Lung microvascular endothelial cell (primary cell): ENCODE measurements around the gene TLE5. TPM values are rescaled to one million over a fixed set of nuclear protein-coding genes. Genes with fewer than 3 reads are reported as not detected.
"Not testable (repeated sequence)": the region's sequence is repeated elsewhere in the genome, so short reads cannot be mapped to it uniquely, and the experiment has no call there.

Source experiments
- DNase-seq, 2 donors: peaks; one replicate each; pipeline versions ENCODE4 v3.0.0 to v3.0.0-alpha.2; 2010; ENCODE audit warnings: low read depth in 2 of 2
- total RNA-seq: library from RNA; depleted of rRNA; stranded (reverse); fragments of >200 nt; gene quantifications from 2 replicates; pipeline ENCODE4 v1.2.1, GENCODE V29; 2014

TLE5 gene
- total RNA-seq, 1 donor from 2014 or later: 142 TPM

- no peak for DNase-seq
These were observed 34.1 kb upstream of the TLE5 start for GRCh38 chr19:3096267-3096901.

- peak; percentile 31 to 63 for DNase-seq
These were observed 33.3 kb upstream of the TLE5 start for GRCh38 chr19:3095441-3096191.

- peak; percentile 43 for DNase-seq
These were observed 32.5 kb upstream of the TLE5 start for GRCh38 chr19:3094601-3095440.

- not testable (repeated sequence) for DNase-seq
These were observed 27.1 kb upstream of the TLE5 start for GRCh38 chr19:3089299-3089855.

GRCh38 chr19:3087769-3088168 lies 25.5 kb upstream of the TLE5 start:
- DNase-seq: no peak

- DNase-seq: no peak
These were observed 22.6 kb upstream of the TLE5 start for GRCh38 chr19:3084943-3085342.

GRCh38 chr19:3083964-3084363 lies 21.7 kb upstream of the TLE5 start:
- DNase-seq: no peak

- no peak for DNase-seq
These were observed 20.0 kb upstream of the TLE5 start for GRCh38 chr19:3082331-3082730.

GRCh38 chr19:3080286-3080685 lies 18.0 kb upstream of the TLE5 start:
- peak in 1 of 2 donors; percentile 43 for DNase-seq

GRCh38 chr19:3079578-3079977 lies 17.3 kb upstream of the TLE5 start:
- no peak for DNase-seq

GRCh38 chr19:3075605-3076431 lies 13.5 kb upstream of the TLE5 start:
- DNase-seq: peak; percentile 24 to 55

GRCh38 chr19:3073931-3074595 lies 11.8 kb upstream of the TLE5 start:
- DNase-seq: peak in 1 of 2 donors; percentile 24

GRCh38 chr19:3073159-3073563 lies 10.9 kb upstream of the TLE5 start:
- peak; percentile 54 to 66 for DNase-seq

GRCh38 chr19:3071768-3072167 lies 9.5 kb upstream of the TLE5 start:
- no peak for DNase-seq

GRCh38 chr19:3068071-3068470 lies 5.8 kb upstream of the TLE5 start:
- DNase-seq: peak; percentile 67 to 75

- no peak for DNase-seq
These were observed 5.3 kb upstream of the TLE5 start for GRCh38 chr19:3067563-3067962.

- DNase-seq: no peak
These were observed 4.3 kb upstream of the TLE5 start for GRCh38 chr19:3066482-3067049.

GRCh38 chr19:3065675-3066357 lies 3.5 kb upstream of the TLE5 start:
- DNase-seq: no peak

- no peak for DNase-seq
These were observed 1.7 kb upstream of the TLE5 start for GRCh38 chr19:3064011-3064330.
